NCI-H187 (cell line): ENCODE data around the gene DDX23.
"Not testable (repeated sequence)": the region's sequence is repeated elsewhere in the genome, so short reads cannot be mapped to it uniquely, and the experiment has no call there.

Experiments
- DNase-seq, 2 experiments: peaks; one replicate each; lab custom pipeline; 2025; lab: John Stamatoyannopoulos, UW

DDX23 gene

GRCh38 chr12:48851883-48852733 lies at the start of gene DDX23:
DDX23 (minus strand) TSS chr12:48852163; CDS start chr12:48845782, 6,381 bp downstream.
- peak; percentile 91 to 97 for DNase-seq

- no peak for DNase-seq
These were observed 49.3 kb upstream of the DDX23 start for GRCh38 chr12:48901278-48901677.

GRCh38 chr12:48899651-48900050 lies 47.7 kb upstream of the DDX23 start:
- no peak for DNase-seq

GRCh38 chr12:48894271-48894670 lies 42.3 kb upstream of the DDX23 start:
- DNase-seq, result no peak

GRCh38 chr12:48890657-48891418 lies 38.9 kb upstream of the DDX23 start:
- peak; percentile 18 to 41 for DNase-seq

- DNase-seq, result no peak
These were observed 37.7 kb upstream of the DDX23 start for GRCh38 chr12:48889679-48890078.

- no peak for DNase-seq
These were observed 31.6 kb upstream of the DDX23 start for GRCh38 chr12:48883305-48884161.

GRCh38 chr12:48882972-48883304 lies 31.0 kb upstream of the DDX23 start:
- DNase-seq, result no peak

- DNase-seq, result no peak
These were observed 30.3 kb upstream of the DDX23 start for GRCh38 chr12:48882315-48882687.

- no peak for DNase-seq
These were observed 29.8 kb upstream of the DDX23 start for GRCh38 chr12:48881686-48882314.

GRCh38 chr12:48880647-48881046 lies 28.7 kb upstream of the DDX23 start:
- DNase-seq, result no peak

- DNase-seq, result no peak
These were observed 26.6 kb upstream of the DDX23 start for GRCh38 chr12:48878548-48878947.

GRCh38 chr12:48875944-48876515 lies 24.1 kb upstream of the DDX23 start:
- DNase-seq, result no peak

- not testable (repeated sequence) for DNase-seq
These were observed 21.6 kb upstream of the DDX23 start for GRCh38 chr12:48873534-48873933.

GRCh38 chr12:48873096-48873495 lies 21.1 kb upstream of the DDX23 start:
- no peak for DNase-seq

GRCh38 chr12:48869191-48869590 lies 17.2 kb upstream of the DDX23 start:
- no peak for DNase-seq

GRCh38 chr12:48868451-48868850 lies 16.5 kb upstream of the DDX23 start:
- no peak for DNase-seq

GRCh38 chr12:48866052-48866711 lies 14.2 kb upstream of the DDX23 start:
- no peak for DNase-seq

- peak; percentile 86 to 88 for DNase-seq
These were observed 13.5 kb upstream of the DDX23 start, which contains the start of gene RND1 for GRCh38 chr12:48865281-48866051. RND1 (minus strand) TSS chr12:48865870; CDS start chr12:48865767, 103 bp downstream.

GRCh38 chr12:48863291-48863690 lies 11.3 kb upstream of the DDX23 start:
- no peak for DNase-seq
